Measurements from ENCODE around the gene HOXA2.

HOXA2 gene

GRCh38 chr7:27144781-27145164, 42.3 kb upstream of the HOXA2 start:
- H3K4me3 ChIP-seq (ENCODE audit: low read length) = no peak overlapping the region; the same call in 1 of the 2 replicates
- no peak for TF ChIP-seq ZNF274 (IDR thresholded peaks at IDR 0.05; ENCODE audit: low read depth, low read length)

- TF ChIP-seq ZNF274 (IDR thresholded peaks at IDR 0.05; ENCODE audit: low read depth, low read length) = no peak
- peak overlapping the region; percentile 59; the same call in 1 of the 2 replicates for H3K4me3 ChIP-seq (ENCODE audit: low read length)
These were observed 41.7 kb upstream of the HOXA2 start for GRCh38 chr7:27143950-27144780.

- peak within 1 kb of the TSS; percentile 59 for H3K4me3 ChIP-seq (ENCODE audit: low read length)
These were observed 40.8 kb upstream of the HOXA2 start, which contains the start of gene HOXA5 for GRCh38 chr7:27143023-27143949. Gene HOXA5, minus strand, starts transcription at chr7:27143681. Its CDS starts 74 bp downstream, at chr7:27143607.

GRCh38 chr7:27142580-27143022, 40.1 kb upstream of the HOXA2 start:
- TF ChIP-seq ZNF274 (IDR thresholded peaks at IDR 0.05; ENCODE audit: low read depth, low read length) = no peak
- H3K4me3 ChIP-seq (ENCODE audit: low read length) = peak overlapping the region; percentile 59

More at GRCh38 chr7:27143023-27143949, 40.8 kb upstream of the HOXA2 start, which contains the start of gene HOXA5:
- no peak for TF ChIP-seq ZNF274 (IDR thresholded peaks at IDR 0.05; ENCODE audit: low read depth, low read length)

GRCh38 chr7:27141923-27142579, 39.6 kb upstream of the HOXA2 start:
- no peak for TF ChIP-seq ZNF274 (IDR thresholded peaks at IDR 0.05; ENCODE audit: low read depth, low read length)

GRCh38 chr7:27141137-27141922, 38.8 kb upstream of the HOXA2 start:
- TF ChIP-seq ZNF274 (IDR thresholded peaks at IDR 0.05; ENCODE audit: low read depth, low read length) = no peak
- no peak overlapping the region for H3K4me3 ChIP-seq (ENCODE audit: low read length)

More at GRCh38 chr7:27141923-27142579, 39.6 kb upstream of the HOXA2 start:
- H3K4me3 ChIP-seq (ENCODE audit: low read length) = peak overlapping the region; percentile 59

- no peak for TF ChIP-seq ZNF274 (IDR thresholded peaks at IDR 0.05; ENCODE audit: low read depth, low read length)
- no peak overlapping the region for H3K4me3 ChIP-seq (ENCODE audit: low read length)
These were observed 37.8 kb upstream of the HOXA2 start for GRCh38 chr7:27140126-27140857.

- no peak for TF ChIP-seq ZNF274 (IDR thresholded peaks at IDR 0.05; ENCODE audit: low read depth, low read length)
- H3K4me3 ChIP-seq (ENCODE audit: low read length) = no peak overlapping the region
These were observed 37.0 kb upstream of the HOXA2 start for GRCh38 chr7:27139334-27140125.

- no peak overlapping the region for H3K4me3 ChIP-seq (ENCODE audit: low read length)
- no peak for TF ChIP-seq ZNF274 (IDR thresholded peaks at IDR 0.05; ENCODE audit: low read depth, low read length)
These were observed 36.5 kb upstream of the HOXA2 start for GRCh38 chr7:27138985-27139333.

GRCh38 chr7:27138472-27138871, 36.0 kb upstream of the HOXA2 start:
- no peak for TF ChIP-seq ZNF274 (IDR thresholded peaks at IDR 0.05; ENCODE audit: low read depth, low read length)
- no peak overlapping the region for H3K4me3 ChIP-seq (ENCODE audit: low read length)

GRCh38 chr7:27137640-27138315, 35.3 kb upstream of the HOXA2 start:
- TF ChIP-seq ZNF274 (IDR thresholded peaks at IDR 0.05; ENCODE audit: low read depth, low read length) = no peak
- H3K4me3 ChIP-seq (ENCODE audit: low read length) = no peak overlapping the region
